PC-3 (cell line): ENCODE measurements around the gene TRIM39. TPM values are rescaled to one million over a fixed set of nuclear protein-coding genes. Genes with fewer than 3 reads are reported as not detected.
"Not testable (repeated sequence)": the region's sequence is repeated elsewhere in the genome, so short reads cannot be mapped to it uniquely, and the experiment has no call there.

ENCODE experiments used
- ATAC-seq: fragments of 200-7000 bp; cut with Tn5 transposase; 2 replicates; pipeline ENCODE4 v1.9.1; 2020; ENCODE audit warnings: mild to moderate bottlenecking, moderate library complexity
- Bru-seq: library from RNA; stranded (reverse); fragments of 400-500 nt; gene quantifications from one replicate; lab custom pipeline; 2021; lab: Mats Ljungman, UMichigan
- BruChase-seq, 2 experiments: library from RNA; stranded (reverse); fragments of 400-500 nt; gene quantifications; one replicate each; lab custom pipeline; 2021; lab: Mats Ljungman, UMichigan
- BruUV-seq: library from RNA; stranded (reverse); fragments of 400-500 nt; replicated peaks from 2 replicates; lab custom pipeline; 2021; lab: Mats Ljungman, UMichigan
- CTCF ChIA-PET: fragments of 300-600 bp; sonication (Branson Sonifier 250); formaldehyde crosslinking; loops from one replicate; lab custom pipeline; 2022; ENCODE audit warnings: antibody characterized with exemption; lab: Charles Lee
- POLR2A ChIA-PET: fragments of 300-600 bp; sonication (Branson Sonifier 250); formaldehyde crosslinking; loops from one replicate; lab custom pipeline; 2022; ENCODE audit warnings: antibody characterized with exemption; ENCODE audit not compliant: unreplicated experiment; lab: Charles Lee
- DNase-seq: peaks from one replicate; pipeline ENCODE4 v3.0.0-alpha.2; 2015
- H2AFZ ChIP-seq: fragments of 300-600 bp; sonication (generic); 2 replicates; pipeline ENCODE4 v1.6.0; 2016; ENCODE audit warnings: antibody characterized with exemption, low read length
- H3F3A ChIP-seq: fragments of 300-600 bp; sonication (generic); one replicate; pipeline ENCODE4 v1.6.0; 2017; ENCODE audit warnings: antibody characterized with exemption, low read length, control low read depth, mild to moderate bottlenecking; ENCODE audit not compliant: unreplicated experiment
- H3K27ac ChIP-seq: fragments of 300-600 bp; sonication (generic); 2 replicates; pipeline ENCODE4 v1.5.1; 2016; ENCODE audit warnings: mild to moderate bottlenecking, low read length
- H3K27me3 ChIP-seq: fragments of 300-600 bp; sonication (generic); 2 replicates; pipeline ENCODE4 v1.6.1; 2016; ENCODE audit warnings: low read length, mixed read lengths
- H3K36me3 ChIP-seq: fragments of 300-600 bp; sonication (generic); 2 replicates; pipeline ENCODE4 v1.6.1; 2016; ENCODE audit warnings: low read depth, mixed run types, low read length, mixed read lengths
- H3K4me1 ChIP-seq: fragments of 300-600 bp; sonication (generic); 2 replicates; pipeline ENCODE4 v1.5.1; 2016; ENCODE audit warnings: low read length; ENCODE audit not compliant: insufficient read depth
- H3K4me2 ChIP-seq: fragments of 300-600 bp; sonication (generic); 2 replicates; pipeline ENCODE4 v1.6.0; 2016; ENCODE audit warnings: low read length
- H3K4me3 ChIP-seq: fragments of 300-600 bp; sonication (generic); 2 replicates; pipeline ENCODE4 v1.5.1; 2016; ENCODE audit warnings: mild to moderate bottlenecking, low read length, mixed read lengths
- H3K79me2 ChIP-seq: fragments of 300-600 bp; sonication (generic); 2 replicates; pipeline ENCODE4 v1.6.1; 2017; ENCODE audit warnings: low read length, mixed read lengths
- H3K9ac ChIP-seq: fragments of 300-600 bp; sonication (generic); 2 replicates; pipeline ENCODE4 v1.6.0; 2016; ENCODE audit warnings: mild to moderate bottlenecking, low read length
- H3K9me2 ChIP-seq: fragments of 300-600 bp; sonication (generic); replicated peaks from 2 replicates; pipeline ENCODE4 v1.6.1; 2016; ENCODE audit warnings: mixed run types, low read length, mixed read lengths
- H3K9me3 ChIP-seq: fragments of 300-600 bp; sonication (generic); 2 replicates; pipeline ENCODE4 v1.6.1; 2016; ENCODE audit warnings: low read length, mixed read lengths
- H4K20me1 ChIP-seq: fragments of 300-600 bp; sonication (generic); 2 replicates; pipeline ENCODE4 v1.6.1; 2016; ENCODE audit warnings: low read length, mixed read lengths
- EZH2 ChIP-seq: fragments of 300-600 bp; sonication (generic); IDR thresholded peaks from one replicate; pipeline ENCODE4 v1.6.1; 2017; ENCODE audit warnings: antibody characterized with exemption, mild to moderate bottlenecking, low read length; ENCODE audit not compliant: unreplicated experiment
- EZH2phosphoT487 ChIP-seq: fragments of 300-600 bp; sonication (generic); IDR thresholded peaks from 2 replicates; pipeline ENCODE4 v1.6.1; 2018; ENCODE audit warnings: mild to moderate bottlenecking, antibody characterized with exemption, low read length, borderline replicate concordance
- intact Hi-C: fragments of 100-400 bp; cut with micrococcal nuclease; formaldehyde crosslinking; loops from 2 replicates; pipeline ENCODE4 v1.9.0; 2023
- long read RNA-seq: library from polyadenylated mRNA; unstranded; transcript quantifications from one replicate; pipeline ENCODE4 v2.0.0, GENCODE V29; 2021; ENCODE audit not compliant: unreplicated experiment
- total RNA-seq: library from RNA; depleted of rRNA; stranded (reverse); fragments of >200 nt; gene quantifications from 2 replicates; pipeline ENCODE4 v1.2.3, GENCODE V29; 2014; rRNA removed
- TF ChIP-seq, protein P1 (sequence below): fragments of 300-600 bp; sonication (generic); conservative IDR thresholded peaks from 2 replicates; pipeline ENCODE4 v1.5.1; 2017; ENCODE audit warnings: antibody characterized with exemption, low read depth, mild to moderate bottlenecking, low read length

Gene TRIM39
- total RNA-seq (17.9 and 24.8 TPM in 2 replicates), Bru-seq, nascent RNA (percentile 82 among the genes with signal in this experiment), BruChase-seq, experiment 1, labeled RNA remaining after a 6-hour chase (percentile 92 among the genes with signal in this experiment), BruChase-seq, experiment 2, labeled RNA remaining after a 2-hour chase (percentile 92 among the genes with signal in this experiment)
- long read RNA-seq, transcript TRIM39-205 (8 exons, 3,249 nt): major isoform, 12 of 55 reads
- long read RNA-seq, partial matches to known transcripts: 24 of 55 reads
- long read RNA-seq, other reads (novel, unspliced or antisense): 15 of 55 reads

GRCh38 chr6:30326526-30327231 is at the start of gene TRIM39:
TRIM39 (plus strand) TSS chr6:30326927; CDS start chr6:30329318, 2,391 bp downstream.
- DNase-seq: peak; percentile 73
- no TSS peak for BruUV-seq
- Histone ChIP-seq H3K9me2 (no peaks in the 10 kb centered on the region), H3F3A (no peaks in the 10 kb centered on the region), H3K4me1 (peaks cover 37% of the 10 kb centered on the region), H3K27me3 (no peaks in the 10 kb centered on the region), H3K27ac (peak within 1 kb of the TSS; percentile 87), H3K36me3 (peaks cover 4% of the 10 kb centered on the region; the same call in 1 of the 2 replicates), H3K4me3 (peak within 1 kb of the TSS; percentile 95), H2AFZ (peak within 1 kb of the TSS; percentile 90), H3K9ac (peak within 1 kb of the TSS; percentile 97), H4K20me1 (peaks cover 29% of the 10 kb centered on the region), H3K9me3 (no peaks in the 10 kb centered on the region), H3K4me2 (peak within 1 kb of the TSS; percentile 98), H3K79me2 (peaks cover 61% of the 10 kb centered on the region)
- ChIA-PET POLR2A (interaction anchor here (0.5 to 0.8 kb wide), 4 partner anchors 14 to 1605 kb away, joined by 3 to 7 read pairs (median 4); partner anchors contain the start of gene TRIM26), CTCF (interaction anchor here (0.6 to 1.3 kb wide), 3 partner anchors 108 to 284 kb away, joined by 3 to 4 read pairs (median 3); no protein-coding TSS in a partner anchor)
- intact Hi-C loops: loop anchor here (2.0 to 5.0 kb wide), 2 partner anchors 89 to 108 kb away; no protein-coding TSS in a partner anchor
- ATAC-seq: peak; percentile 67
- no peak for TF ChIP-seq EZH2phosphoT487
- TF ChIP-seq, protein P1, sequence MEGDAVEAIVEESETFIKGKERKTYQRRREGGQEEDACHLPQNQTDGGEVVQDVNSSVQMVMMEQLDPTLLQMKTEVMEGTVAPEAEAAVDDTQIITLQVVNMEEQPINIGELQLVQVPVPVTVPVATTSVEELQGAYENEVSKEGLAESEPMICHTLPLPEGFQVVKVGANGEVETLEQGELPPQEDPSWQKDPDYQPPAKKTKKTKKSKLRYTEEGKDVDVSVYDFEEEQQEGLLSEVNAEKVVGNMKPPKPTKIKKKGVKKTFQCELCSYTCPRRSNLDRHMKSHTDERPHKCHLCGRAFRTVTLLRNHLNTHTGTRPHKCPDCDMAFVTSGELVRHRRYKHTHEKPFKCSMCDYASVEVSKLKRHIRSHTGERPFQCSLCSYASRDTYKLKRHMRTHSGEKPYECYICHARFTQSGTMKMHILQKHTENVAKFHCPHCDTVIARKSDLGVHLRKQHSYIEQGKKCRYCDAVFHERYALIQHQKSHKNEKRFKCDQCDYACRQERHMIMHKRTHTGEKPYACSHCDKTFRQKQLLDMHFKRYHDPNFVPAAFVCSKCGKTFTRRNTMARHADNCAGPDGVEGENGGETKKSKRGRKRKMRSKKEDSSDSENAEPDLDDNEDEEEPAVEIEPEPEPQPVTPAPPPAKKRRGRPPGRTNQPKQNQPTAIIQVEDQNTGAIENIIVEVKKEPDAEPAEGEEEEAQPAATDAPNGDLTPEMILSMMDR: no peak
- no peak for TF ChIP-seq EZH2

DNA sequence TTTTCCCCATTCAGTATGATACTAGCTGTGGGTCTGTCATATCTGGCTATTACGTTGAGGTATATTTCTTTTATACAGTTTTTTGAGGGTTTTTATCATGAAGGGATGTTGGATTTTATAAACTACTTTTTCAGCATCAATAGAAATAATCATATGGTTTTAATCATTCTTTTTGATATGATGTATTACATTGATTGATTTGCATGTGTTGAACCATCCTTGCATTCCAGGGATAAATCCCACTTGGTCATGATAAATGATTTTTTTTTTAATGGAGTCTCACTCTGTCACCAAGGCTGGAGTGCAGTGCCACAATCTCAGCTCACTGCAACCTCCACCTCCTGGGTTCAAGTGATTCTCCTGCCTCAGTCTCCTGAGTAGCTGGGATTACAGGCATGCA is 45.7 kb upstream of the TRIM39 start:
- H3K4me1 ChIP-seq, BruUV-seq, intact Hi-C loops, H3K79me2 ChIP-seq, H4K20me1 ChIP-seq, H3F3A ChIP-seq, H3K36me3 ChIP-seq, H2AFZ ChIP-seq, H3K9me2 ChIP-seq, H3K27me3 ChIP-seq, H3K4me3 ChIP-seq, CTCF ChIA-PET, DNase-seq, H3K27ac ChIP-seq, ATAC-seq, H3K4me2 ChIP-seq, H3K9ac ChIP-seq, POLR2A ChIA-PET: not testable (repeated sequence)
- peaks cover 21% of the 10 kb centered on the region; the same call in 1 of the 2 replicates for H3K9me3 ChIP-seq

GRCh38 chr6:30282522-30282921 is 44.2 kb upstream of the TRIM39 start:
- Histone ChIP-seq H3F3A (no peaks in the 10 kb centered on the region), H3K79me2 (no peaks in the 10 kb centered on the region), H3K9me2 (no peaks in the 10 kb centered on the region), H4K20me1 (no peaks in the 10 kb centered on the region), H3K36me3 (no peaks in the 10 kb centered on the region), H3K9ac (no peak overlapping the region), H3K27me3 (no peaks in the 10 kb centered on the region), H3K9me3 (peaks cover 21% of the 10 kb centered on the region; the same call in 1 of the 2 replicates), H3K4me2 (no peak overlapping the region), H3K27ac (no peak overlapping the region), H2AFZ (no peak overlapping the region), H3K4me1 (no peaks in the 10 kb centered on the region), H3K4me3 (no peak overlapping the region)
- CTCF ChIA-PET: no interaction called here
- no peak for TF ChIP-seq EZH2
- TF ChIP-seq, protein P1: no peak
- TF ChIP-seq EZH2phosphoT487: no peak
- DNase-seq (no peak), ATAC-seq (no peak)
- no TSS peak for BruUV-seq
- POLR2A ChIA-PET: no interaction called here
- intact Hi-C loops: no loop called here
